Activated naive CD8-positive, alpha-beta T cell treated with anti-CD3 and anti-CD28 coated beads for 36 hours (primary cell): Measurements from ENCODE around the gene VPS11. TPM values are rescaled to one million over a fixed set of nuclear protein-coding genes. Genes with fewer than 3 reads are reported as not detected.
"Not testable (repeated sequence)": the region's sequence is repeated elsewhere in the genome, so short reads cannot be mapped to it uniquely, and the experiment has no call there.

ENCODE experiments used
- DNase-seq: peaks from one replicate; pipeline ENCODE4 v3.0.0; 2021
- H3K27ac Mint-ChIP-seq: one replicate; pipeline ENCODE4 v1.8.0; 2022; ENCODE audit warnings: mild to moderate bottlenecking, moderate library complexity, mixed read lengths
- H3K27me3 Mint-ChIP-seq: one replicate; pipeline ENCODE4 v1.8.0; 2022; ENCODE audit warnings: mild to moderate bottlenecking, mixed read lengths
- H3K36me3 Mint-ChIP-seq: one replicate; pipeline ENCODE4 v1.8.0; 2021; ENCODE audit warnings: mild to moderate bottlenecking, mixed read lengths
- H3K4me1 Mint-ChIP-seq: one replicate; pipeline ENCODE4 v1.8.0; 2021; ENCODE audit warnings: mixed read lengths
- H3K4me3 Mint-ChIP-seq: one replicate; pipeline ENCODE4 v1.8.0; 2022; ENCODE audit warnings: mild to moderate bottlenecking, moderate library complexity, mixed read lengths
- H3K9me3 Mint-ChIP-seq: one replicate; pipeline ENCODE4 v1.8.0; 2022; ENCODE audit warnings: mixed read lengths
- total RNA-seq, 2 experiments: library from RNA; stranded (reverse); gene quantifications; one replicate each; pipeline ENCODE4 v1.2.3, GENCODE V29; 2021

Gene VPS11
- total RNA-seq, 2 experiments from 2014 or later, result 19.2 to 20.2 TPM

GRCh38 chr11:119100246-119100970, 32.8 kb downstream of the VPS11 start:
- H3K4me3 Mint-ChIP-seq, result peak overlapping the region; percentile 94
- H3K27me3 Mint-ChIP-seq, result peaks cover 2% of the 10 kb centered on the region
- peaks cover 34% of the 10 kb centered on the region for H3K36me3 Mint-ChIP-seq
- DNase-seq, result no peak
- peak overlapping the region; percentile 97 for H3K27ac Mint-ChIP-seq
- peaks cover 36% of the 10 kb centered on the region for H3K4me1 Mint-ChIP-seq
- no peaks in the 10 kb centered on the region for H3K9me3 Mint-ChIP-seq

GRCh38 chr11:119100994-119101758, 33.6 kb downstream of the VPS11 start:
- Mint-ChIP-seq H3K4me1 (peaks cover 30% of the 10 kb centered on the region), H3K27ac (peak overlapping the region; percentile 97), H3K9me3 (no peaks in the 10 kb centered on the region), H3K36me3 (peaks cover 29% of the 10 kb centered on the region), H3K4me3 (peak overlapping the region; percentile 94), H3K27me3 (no peaks in the 10 kb centered on the region)
- peak; percentile 45 for DNase-seq

- DNase-seq, result peak; percentile 84
- peaks cover 30% of the 10 kb centered on the region for H3K4me1 Mint-ChIP-seq
- peaks cover 22% of the 10 kb centered on the region for H3K36me3 Mint-ChIP-seq
- no peaks in the 10 kb centered on the region for H3K27me3 Mint-ChIP-seq
- no peaks in the 10 kb centered on the region for H3K9me3 Mint-ChIP-seq
- H3K27ac Mint-ChIP-seq, result peak within 1 kb of the TSS; percentile 97
- H3K4me3 Mint-ChIP-seq, result peak within 1 kb of the TSS; percentile 94
Measured at GRCh38 chr11:119101759-119102423, 34.3 kb downstream of the VPS11 start, which contains the start of gene DPAGT1. Gene DPAGT1, minus strand, starts transcription at chr11:119101853. Its CDS starts 198 bp downstream, at chr11:119101655.

DNA sequence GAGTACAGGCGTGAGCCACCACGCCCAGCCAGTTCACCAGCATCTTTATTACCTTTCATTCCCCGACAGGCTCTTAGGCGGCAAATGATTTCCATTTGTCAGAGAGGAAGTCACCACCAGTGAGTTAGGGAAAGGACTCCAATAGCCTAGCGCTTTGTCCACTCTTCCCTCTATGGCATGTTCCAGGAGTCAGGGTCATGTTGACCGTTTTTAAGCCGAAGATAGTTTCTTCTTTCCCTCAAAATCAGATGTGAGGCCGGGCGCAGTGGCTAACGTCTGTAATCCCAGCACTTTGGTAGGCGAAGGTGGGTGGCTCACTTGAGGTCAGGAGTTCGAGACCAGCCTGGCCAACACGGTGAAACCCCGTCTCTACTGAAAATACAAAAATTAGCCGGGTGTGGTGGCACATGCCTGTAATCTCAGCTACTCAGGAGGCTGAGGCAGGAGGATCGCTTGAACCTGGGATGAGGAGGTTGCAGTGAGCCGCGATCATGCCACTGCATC, 35.6 kb downstream of the VPS11 start:
- peak overlapping the region; percentile 97 for H3K27ac Mint-ChIP-seq
- H3K4me1 Mint-ChIP-seq, result peaks cover 31% of the 10 kb centered on the region
- peak overlapping the region; percentile 94 for H3K4me3 Mint-ChIP-seq
- DNase-seq, H3K9me3 Mint-ChIP-seq, H3K27me3 Mint-ChIP-seq: not testable (repeated sequence)
- H3K36me3 Mint-ChIP-seq, result peaks cover 15% of the 10 kb centered on the region

- no peak for DNase-seq
- Mint-ChIP-seq H3K27ac (peak overlapping the region; percentile 54), H3K27me3 (no peaks in the 10 kb centered on the region)
Measured at GRCh38 chr11:119103793-119104192, 36.2 kb downstream of the VPS11 start.

GRCh38 chr11:119106564-119107537, 39.2 kb downstream of the VPS11 start, which contains the start of gene C2CD2L:
Gene C2CD2L, plus strand, starts transcription at chr11:119107344. Its CDS starts 398 bp downstream, at chr11:119107742.
- Mint-ChIP-seq H3K27me3 (no peaks in the 10 kb centered on the region), H3K4me1 (peaks cover 35% of the 10 kb centered on the region), H3K36me3 (peaks cover 16% of the 10 kb centered on the region), H3K4me3 (peak within 1 kb of the TSS; percentile 94), H3K9me3 (no peaks in the 10 kb centered on the region), H3K27ac (peak within 1 kb of the TSS; percentile 95)
- DNase-seq, result peak; percentile 92

More at GRCh38 chr11:119103793-119104192, 36.2 kb downstream of the VPS11 start:
- Mint-ChIP-seq H3K4me1 (peaks cover 33% of the 10 kb centered on the region), H3K9me3 (no peaks in the 10 kb centered on the region), H3K36me3 (peaks cover 17% of the 10 kb centered on the region), H3K4me3 (peak overlapping the region; percentile 32)

DNA sequence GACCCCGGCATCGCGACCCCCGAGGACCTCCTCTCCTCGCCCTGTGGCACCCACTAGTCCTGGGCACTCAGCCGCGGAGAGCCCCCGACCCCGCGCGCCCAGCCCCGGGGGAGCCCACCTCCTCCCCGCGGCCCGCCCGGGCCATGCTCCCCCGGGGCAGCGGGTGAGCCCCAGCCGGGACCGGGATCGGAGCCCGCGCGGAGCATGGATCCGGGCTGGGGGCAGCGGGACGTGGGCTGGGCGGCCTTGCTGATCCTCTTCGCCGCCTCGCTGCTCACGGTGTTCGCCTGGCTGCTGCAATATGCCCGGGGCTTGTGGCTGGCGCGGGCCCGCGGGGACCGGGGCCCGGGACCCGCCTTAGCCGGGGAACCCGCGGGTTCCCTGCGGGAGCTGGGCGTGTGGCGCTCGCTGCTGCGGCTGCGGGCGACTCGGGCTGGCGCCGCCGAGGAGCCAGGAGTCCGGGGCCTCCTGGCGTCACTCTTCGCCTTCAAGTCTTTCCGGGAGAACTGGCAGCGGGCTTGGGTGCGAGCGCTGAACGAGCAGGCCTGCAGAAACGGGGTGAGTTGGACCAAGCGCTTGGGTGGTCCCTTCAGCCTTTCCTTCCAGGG, 40.0 kb downstream of the VPS11 start:
- Mint-ChIP-seq H3K4me3 (peak overlapping the region; percentile 94), H3K4me1 (peaks cover 35% of the 10 kb centered on the region)

DNA sequence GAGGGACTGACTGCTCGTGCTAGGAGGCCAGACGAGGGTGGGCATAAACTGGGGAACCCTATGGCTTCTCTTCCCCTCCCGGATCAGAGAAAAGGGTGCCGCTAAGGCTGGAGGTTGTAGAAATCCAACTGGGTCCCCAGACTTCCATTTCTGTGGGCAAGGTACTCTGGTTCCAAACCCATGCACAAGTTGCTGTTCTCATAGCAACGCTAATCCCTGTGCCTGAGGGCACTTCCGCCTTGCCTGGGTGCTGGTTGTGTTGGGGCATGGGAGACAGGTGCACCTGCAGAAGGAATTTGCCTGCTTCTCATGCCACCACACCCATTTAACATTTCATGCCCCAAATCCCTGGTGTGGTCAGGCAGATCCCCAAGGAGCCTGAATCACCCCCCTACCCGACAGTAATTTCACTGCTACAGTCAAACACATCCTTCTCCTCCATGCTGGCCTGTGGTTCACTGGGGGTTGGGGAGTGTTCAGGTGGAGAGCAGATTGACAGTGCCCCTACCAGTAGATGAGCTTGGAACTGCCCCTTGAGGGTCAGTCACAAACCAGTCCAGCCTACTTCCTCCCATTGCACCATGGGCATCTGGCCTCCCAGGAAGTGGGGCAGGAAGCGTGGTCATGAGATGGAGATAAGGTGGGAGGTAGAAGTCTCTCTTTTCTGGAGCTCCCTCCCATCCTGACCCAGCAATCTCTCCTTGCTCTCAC, 40.7 kb downstream of the VPS11 start:
- peak overlapping the region; percentile 94 for H3K4me3 Mint-ChIP-seq
- H3K4me1 Mint-ChIP-seq, result peaks cover 32% of the 10 kb centered on the region
- H3K27ac Mint-ChIP-seq, result peak overlapping the region; percentile 86
- peak; percentile 40 for DNase-seq
- peaks cover 16% of the 10 kb centered on the region for H3K36me3 Mint-ChIP-seq
- no peaks in the 10 kb centered on the region for H3K9me3 Mint-ChIP-seq
- no peaks in the 10 kb centered on the region for H3K27me3 Mint-ChIP-seq

More for the DNA sequence above, 40.0 kb downstream of the VPS11 start:
- Mint-ChIP-seq H3K27ac (peak overlapping the region; percentile 86), H3K27me3 (no peaks in the 10 kb centered on the region), H3K36me3 (peaks cover 16% of the 10 kb centered on the region), H3K9me3 (no peaks in the 10 kb centered on the region)
- peak; percentile 15 for DNase-seq

DNA sequence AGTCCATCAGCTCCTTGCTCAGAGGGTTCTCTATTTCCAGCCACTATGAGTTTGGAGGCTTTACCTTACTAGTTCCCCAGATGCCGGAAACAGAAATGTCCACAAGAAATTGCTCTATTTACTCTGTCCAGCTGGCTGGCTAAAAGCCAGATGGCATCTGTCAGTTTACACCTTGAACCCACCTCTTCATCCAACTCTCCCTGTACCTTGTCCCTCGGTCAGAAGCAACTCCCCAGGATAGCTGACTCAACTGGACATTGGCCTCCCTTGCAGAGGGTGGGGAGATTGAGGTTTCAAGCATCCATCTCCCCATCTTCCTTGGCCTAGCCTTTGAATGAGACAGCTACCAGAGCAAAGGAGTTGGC, 41.2 kb downstream of the VPS11 start:
- peaks cover 19% of the 10 kb centered on the region for H3K36me3 Mint-ChIP-seq
- H3K4me1 Mint-ChIP-seq, result peaks cover 30% of the 10 kb centered on the region
- no peaks in the 10 kb centered on the region for H3K27me3 Mint-ChIP-seq
- H3K4me3 Mint-ChIP-seq, result peak overlapping the region; percentile 94
- H3K27ac Mint-ChIP-seq, result peak overlapping the region; percentile 86
- no peaks in the 10 kb centered on the region for H3K9me3 Mint-ChIP-seq
- DNase-seq, result no peak

DNA sequence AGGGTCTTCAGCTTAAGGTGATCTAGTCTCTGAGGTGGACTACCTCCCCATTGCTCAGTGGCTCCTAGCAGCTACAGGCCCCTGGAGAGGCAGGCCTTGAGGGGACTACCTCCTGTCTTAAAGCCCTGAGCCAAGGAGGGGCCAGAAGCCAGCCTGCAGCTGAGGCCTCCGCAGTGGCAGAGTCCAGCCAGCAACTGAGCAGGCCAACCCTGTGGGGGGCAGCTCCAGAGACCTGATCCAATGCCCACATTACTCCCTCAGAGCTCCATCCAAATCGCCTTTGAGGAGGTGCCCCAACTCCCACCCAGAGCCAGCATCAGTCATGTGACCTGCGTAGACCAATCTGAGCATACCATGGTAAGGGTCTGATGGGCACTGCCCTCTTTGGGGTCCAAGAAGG, 42.2 kb downstream of the VPS11 start:
- DNase-seq, result no peak
- Mint-ChIP-seq H3K36me3 (peaks cover 27% of the 10 kb centered on the region), H3K9me3 (no peaks in the 10 kb centered on the region), H3K27ac (peak overlapping the region; percentile 86), H3K4me1 (peaks cover 34% of the 10 kb centered on the region), H3K4me3 (peak overlapping the region; percentile 94), H3K27me3 (no peaks in the 10 kb centered on the region)

DNA sequence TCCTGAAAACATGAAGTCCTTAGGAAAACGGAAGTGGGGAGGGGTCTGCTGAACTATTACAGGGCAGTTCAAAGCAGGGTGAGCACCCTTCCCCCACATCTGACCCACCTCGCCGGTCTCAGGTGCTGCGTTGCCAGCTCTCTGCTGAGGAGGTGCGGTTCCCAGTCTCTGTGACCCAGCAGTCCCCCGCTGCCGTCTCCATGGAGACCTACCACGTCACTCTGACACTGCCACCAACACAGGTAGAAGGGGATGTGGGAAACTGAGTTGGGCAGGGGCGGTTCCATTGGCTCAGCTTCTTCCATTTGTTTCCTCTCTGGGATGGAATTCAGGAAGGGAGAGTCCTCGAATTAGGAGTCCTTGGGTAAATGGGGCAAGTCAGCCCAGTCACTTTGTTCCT, 42.8 kb downstream of the VPS11 start:
- peaks cover 40% of the 10 kb centered on the region for H3K4me1 Mint-ChIP-seq
- peak overlapping the region; percentile 70 for H3K27ac Mint-ChIP-seq
- H3K4me3 Mint-ChIP-seq, result no peak overlapping the region
- no peaks in the 10 kb centered on the region for H3K27me3 Mint-ChIP-seq
- no peaks in the 10 kb centered on the region for H3K9me3 Mint-ChIP-seq
- peaks cover 33% of the 10 kb centered on the region for H3K36me3 Mint-ChIP-seq
- no peak for DNase-seq

- Mint-ChIP-seq H3K4me1 (peaks cover 43% of the 10 kb centered on the region), H3K27ac (peak overlapping the region; percentile 7), H3K4me3 (no peak overlapping the region), H3K36me3 (peaks cover 41% of the 10 kb centered on the region), H3K27me3 (no peaks in the 10 kb centered on the region), H3K9me3 (no peaks in the 10 kb centered on the region)
- no peak for DNase-seq
Measured at GRCh38 chr11:119111361-119111925, 43.8 kb downstream of the VPS11 start.
